KMS-11 (cell line): ENCODE data around the gene TBC1D2.
A peak's percentile ranks its signal among the peaks of the same experiment; 100 is the strongest.

ENCODE experiments used
- H2AFZ ChIP-seq: fragments of 200-600 bp; sonication (generic); 2 replicates; pipeline ENCODE4 v1.6.1; 2016; ENCODE audit warnings: antibody characterized with exemption, mixed run types, low read depth
- H3K27ac ChIP-seq: fragments of 200-600 bp; sonication (generic); 2 replicates; pipeline ENCODE4 v1.6.1; 2016; ENCODE audit warnings: mild to moderate bottlenecking, mixed run types
- H3K27me3 ChIP-seq: fragments of 200-600 bp; sonication (generic); 2 replicates; pipeline ENCODE4 v1.6.1; 2017; ENCODE audit warnings: mild to moderate bottlenecking, low read depth, mixed run types, moderate library complexity; ENCODE audit not compliant: insufficient read depth
- H3K36me3 ChIP-seq: fragments of 200-600 bp; sonication (generic); 2 replicates; pipeline ENCODE4 v1.6.1; 2017; ENCODE audit warnings: mild to moderate bottlenecking, mixed run types; ENCODE audit not compliant: insufficient read depth
- H3K4me1 ChIP-seq: fragments of 200-600 bp; sonication (generic); 2 replicates; pipeline ENCODE4 v1.6.1; 2016; ENCODE audit warnings: mild to moderate bottlenecking, low read depth, mixed run types; ENCODE audit not compliant: poor library complexity, severe bottlenecking
- H3K4me2 ChIP-seq: fragments of 200-600 bp; sonication (generic); 2 replicates; pipeline ENCODE4 v1.7.0; 2016; ENCODE audit warnings: mild to moderate bottlenecking, mixed run types
- H3K4me3 ChIP-seq: fragments of 200-600 bp; sonication (generic); IDR thresholded peaks from 2 replicates; pipeline ENCODE4 v1.6.1; 2017; ENCODE audit warnings: low read depth, low read length, mixed read lengths; ENCODE audit not compliant: insufficient read depth
- H3K79me2 ChIP-seq: fragments of 200-600 bp; sonication (generic); 2 replicates; pipeline ENCODE4 v1.6.1; 2016; ENCODE audit warnings: low read depth, mixed run types; ENCODE audit not compliant: insufficient read depth
- H3K9ac ChIP-seq: fragments of 200-600 bp; sonication (generic); 2 replicates; pipeline ENCODE4 v1.6.1; 2016; ENCODE audit warnings: mild to moderate bottlenecking, mixed run types
- H4K20me1 ChIP-seq: fragments of 200-600 bp; sonication (generic); 2 replicates; pipeline ENCODE4 v1.6.1; 2016; ENCODE audit warnings: mild to moderate bottlenecking, mixed run types; ENCODE audit not compliant: insufficient read depth
- TF ChIP-seq, protein P1 (sequence below): fragments of 200-600 bp; sonication (generic); conservative IDR thresholded peaks from 2 replicates; pipeline ENCODE4 v1.6.1; 2017; ENCODE audit warnings: low read depth, mild to moderate bottlenecking, antibody characterized with exemption, low read length, moderate library complexity, mixed read lengths

Gene TBC1D2

GRCh38 chr9:98217255-98217654 lies 38.2 kb downstream of the TBC1D2 start:
- Histone ChIP-seq H3K9ac (no peak overlapping the region), H3K79me2 (no peaks in the 10 kb centered on the region), H3K4me3 (no peak overlapping the region), H2AFZ (no peak overlapping the region), H4K20me1 (no peaks in the 10 kb centered on the region), H3K4me1 (no peaks in the 10 kb centered on the region), H3K4me2 (no peak overlapping the region), H3K36me3 (no peaks in the 10 kb centered on the region), H3K27ac (no peak overlapping the region), H3K27me3 (no peaks in the 10 kb centered on the region)
- TF ChIP-seq, protein P1, sequence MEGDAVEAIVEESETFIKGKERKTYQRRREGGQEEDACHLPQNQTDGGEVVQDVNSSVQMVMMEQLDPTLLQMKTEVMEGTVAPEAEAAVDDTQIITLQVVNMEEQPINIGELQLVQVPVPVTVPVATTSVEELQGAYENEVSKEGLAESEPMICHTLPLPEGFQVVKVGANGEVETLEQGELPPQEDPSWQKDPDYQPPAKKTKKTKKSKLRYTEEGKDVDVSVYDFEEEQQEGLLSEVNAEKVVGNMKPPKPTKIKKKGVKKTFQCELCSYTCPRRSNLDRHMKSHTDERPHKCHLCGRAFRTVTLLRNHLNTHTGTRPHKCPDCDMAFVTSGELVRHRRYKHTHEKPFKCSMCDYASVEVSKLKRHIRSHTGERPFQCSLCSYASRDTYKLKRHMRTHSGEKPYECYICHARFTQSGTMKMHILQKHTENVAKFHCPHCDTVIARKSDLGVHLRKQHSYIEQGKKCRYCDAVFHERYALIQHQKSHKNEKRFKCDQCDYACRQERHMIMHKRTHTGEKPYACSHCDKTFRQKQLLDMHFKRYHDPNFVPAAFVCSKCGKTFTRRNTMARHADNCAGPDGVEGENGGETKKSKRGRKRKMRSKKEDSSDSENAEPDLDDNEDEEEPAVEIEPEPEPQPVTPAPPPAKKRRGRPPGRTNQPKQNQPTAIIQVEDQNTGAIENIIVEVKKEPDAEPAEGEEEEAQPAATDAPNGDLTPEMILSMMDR = no peak

- no peak overlapping the region for H3K4me2 ChIP-seq
- H2AFZ ChIP-seq = no peak overlapping the region
- H3K79me2 ChIP-seq = no peaks in the 10 kb centered on the region
- no peaks in the 10 kb centered on the region for H3K36me3 ChIP-seq
- no peaks in the 10 kb centered on the region for H3K27me3 ChIP-seq
- H4K20me1 ChIP-seq = no peaks in the 10 kb centered on the region
- no peak overlapping the region for H3K9ac ChIP-seq
- TF ChIP-seq, protein P1 = no peak
- H3K4me3 ChIP-seq = no peak overlapping the region
- no peaks in the 10 kb centered on the region for H3K4me1 ChIP-seq
- no peak overlapping the region for H3K27ac ChIP-seq
Observed at GRCh38 chr9:98216391-98216790, 39.1 kb downstream of the TBC1D2 start.

DNA sequence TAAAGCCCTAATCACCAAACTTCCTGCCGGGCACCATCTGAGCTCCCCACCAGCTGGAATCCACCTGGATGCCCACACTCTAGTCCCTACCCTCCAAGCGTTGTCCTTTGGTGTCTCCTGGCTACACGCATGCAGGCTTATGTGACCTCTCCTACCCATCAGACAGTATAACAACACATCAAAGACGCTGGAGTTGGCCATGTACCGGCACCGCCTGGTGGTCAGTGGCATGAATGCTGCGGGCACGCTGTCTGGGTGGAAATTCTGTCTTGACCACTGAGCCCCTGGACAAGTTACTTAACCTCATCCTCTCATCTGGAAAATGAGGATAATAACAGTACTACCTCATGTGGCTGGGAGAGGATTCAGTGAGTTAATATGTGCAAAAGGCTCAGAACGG lies 39.6 kb downstream of the TBC1D2 start:
- Histone ChIP-seq H3K27me3 (no peaks in the 10 kb centered on the region), H3K9ac (no peak overlapping the region), H4K20me1 (no peaks in the 10 kb centered on the region), H3K4me3 (no peak overlapping the region), H3K4me1 (no peaks in the 10 kb centered on the region), H3K27ac (no peak overlapping the region), H3K79me2 (no peaks in the 10 kb centered on the region), H3K36me3 (no peaks in the 10 kb centered on the region), H3K4me2 (no peak overlapping the region), H2AFZ (no peak overlapping the region)
- TF ChIP-seq, protein P1 = 0 out of 2 replicates have a peak, but pooled peaks have one; percentile 26

DNA sequence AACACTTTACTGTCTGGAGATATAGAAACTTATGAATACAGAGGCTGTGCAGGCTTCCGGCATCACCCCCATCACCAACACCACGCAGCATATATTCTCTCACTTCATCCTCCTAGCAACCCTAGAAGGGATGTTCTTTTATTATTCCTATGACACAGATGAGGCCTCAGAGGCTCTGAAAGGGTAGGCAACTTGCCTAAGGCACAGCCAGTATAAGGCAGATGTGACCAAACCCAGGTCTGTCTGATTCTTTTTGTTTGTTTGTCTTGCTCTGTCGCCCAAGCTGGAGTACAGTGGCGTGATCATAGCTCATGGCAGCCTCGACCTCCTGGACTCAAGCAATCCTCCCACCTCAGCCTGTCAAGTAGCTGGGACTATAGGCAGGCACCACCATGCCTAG lies 40.2 kb downstream of the TBC1D2 start:
- Histone ChIP-seq H3K27me3 (no peaks in the 10 kb centered on the region), H3K27ac (no peak overlapping the region)
- TF ChIP-seq, protein P1 = no peak

More for the DNA sequence above, 40.2 kb downstream of the TBC1D2 start:
- Histone ChIP-seq H3K4me2 (no peak overlapping the region), H3K79me2 (no peaks in the 10 kb centered on the region), H3K4me3 (no peak overlapping the region), H3K9ac (no peak overlapping the region), H4K20me1 (no peaks in the 10 kb centered on the region), H3K36me3 (no peaks in the 10 kb centered on the region), H3K4me1 (no peaks in the 10 kb centered on the region), H2AFZ (no peak overlapping the region)
